T-cell (primary cell): Measurements from ENCODE around the gene STYK1. TPM values are rescaled to one million over a fixed set of nuclear protein-coding genes. Genes with fewer than 3 reads are reported as not detected.

Source experiments
- ATAC-seq, 4 experiments: fragments of 200-7000 bp in 3 of 4; fragments of 150-1000 bp in 1 of 4; cut with Tn5 transposase; replicated peaks in 1 of 4; 1 replicate in 3 of 4; 2 replicates in 1 of 4; pipeline ENCODE4 v1.10.0; 2021; ENCODE audit warnings: moderate library complexity in 3 of 4, mild to moderate bottlenecking in 2 of 4, moderate number of reproducible peaks in 1 of 4
- CTCF ChIA-PET, 2 donors: fragments of 300-600 bp; sonication (Branson Sonifier 250); formaldehyde crosslinking; loops; one replicate each; lab custom pipeline; 2022; ENCODE audit warnings: antibody characterized with exemption in 2 of 2; lab: Charles Lee
- POLR2A ChIA-PET, 2 donors: fragments of 300-600 bp; sonication (Branson Sonifier 250); formaldehyde crosslinking; loops; one replicate each; lab custom pipeline; 2022; ENCODE audit warnings: antibody characterized with exemption in 2 of 2; lab: Charles Lee
- DNase-seq, 35 experiments: peaks; one replicate each; pipeline versions ENCODE4 v3.0.0 to v3.0.0-alpha.2; 2013 to 2023
- H3K27ac ChIP-seq: one replicate; pipeline ENCODE4 v1.5.1; 2013; ENCODE audit warnings: low read length
- H3K27me3 ChIP-seq, 2 experiments: replicated peaks in 1 of 2; 1 replicate in 1 of 2; 2 replicates in 1 of 2; pipeline versions ENCODE4 v1.6.1 to v1.7.0; 2013; ENCODE audit warnings: low read length in 1 of 2, mixed read lengths in 1 of 2; ENCODE audit not compliant: control insufficient read depth in 2 of 2, insufficient read depth in 2 of 2; ENCODE audit errors: extremely low read depth in 1 of 2
- H3K36me3 ChIP-seq, 2 donors: 1 replicate in 1 of 2; 2 replicates in 1 of 2; pipeline versions ENCODE4 v1.6.1 to v1.7.0; 2013; ENCODE audit warnings: low read length in 1 of 2; ENCODE audit not compliant: control insufficient read depth in 2 of 2, insufficient read depth in 1 of 2; ENCODE audit errors: extremely low read depth in 1 of 2
- H3K4me1 ChIP-seq, 2 experiments: 1 replicate in 1 of 2; 2 replicates in 1 of 2; pipeline versions ENCODE4 v1.6.1 to v1.7.0; 2013; ENCODE audit warnings: low read length in 2 of 2, mixed read lengths in 1 of 2; ENCODE audit not compliant: insufficient read depth in 2 of 2, control insufficient read depth in 1 of 2; ENCODE audit errors: extremely low read depth in 1 of 2
- H3K4me3 ChIP-seq, 2 donors: 1 replicate in 1 of 2; 2 replicates in 1 of 2; pipeline versions ENCODE4 v1.5.1 to v1.7.0; 2013; ENCODE audit warnings: mild to moderate bottlenecking in 2 of 2, low read length in 1 of 2, moderate library complexity in 1 of 2; ENCODE audit not compliant: control insufficient read depth in 1 of 2; ENCODE audit errors: extremely low read depth in 1 of 2
- H3K9me3 ChIP-seq: 2 replicates; pipeline ENCODE4 v1.7.0; 2013
- H3K27ac Mint-ChIP-seq, 2 donors: one replicate each; pipeline ENCODE4 v1.8.0; 2020 to 2021; ENCODE audit warnings: mild to moderate bottlenecking in 2 of 2, mixed read lengths in 2 of 2
- H3K27me3 Mint-ChIP-seq, 2 donors: one replicate each; pipeline ENCODE4 v1.8.0; 2021 to 2022; ENCODE audit warnings: mixed read lengths in 2 of 2
- H3K36me3 Mint-ChIP-seq: one replicate; pipeline ENCODE4 v1.8.0; 2021; ENCODE audit warnings: mixed read lengths
- H3K4me1 Mint-ChIP-seq, 3 donors: one replicate each; pipeline ENCODE4 v1.8.0; 2020 to 2022; ENCODE audit warnings: mixed read lengths in 3 of 3, mild to moderate bottlenecking in 1 of 3
- H3K4me3 Mint-ChIP-seq, 3 donors: one replicate each; pipeline ENCODE4 v1.8.0; 2020 to 2022; ENCODE audit warnings: mild to moderate bottlenecking in 3 of 3, mixed read lengths in 3 of 3, moderate library complexity in 3 of 3
- H3K9me3 Mint-ChIP-seq, 3 donors: one replicate each; pipeline ENCODE4 v1.8.0; 2020 to 2022; ENCODE audit warnings: mixed read lengths in 3 of 3
- whole genome bisulfite sequencing: methylation state at CpG from one replicate; pipeline ENCODE4 v1.1.5; 2013; ENCODE audit warnings: missing lambda C conversion rate; ENCODE audit not compliant: insufficient coverage; 5-methylcytosine and 5-hydroxymethylcytosine counted together
- total RNA-seq, 35 experiments: library from RNA in 6 of 35; stranded (reverse) in 6 of 35; fragments of 120-200 nt in 1 of 35; gene quantifications; one replicate each; pipeline versions ENCODE4 v1.2.1 to v1.2.4 and lab custom pipeline; 2013 to 2026

Gene STYK1
- total RNA-seq, 5 donors from 2014 or later (not counting 1 experiment from before 2014, with no cell fraction given): 0.20 to 1.8 (median 0.39) TPM

DNA sequence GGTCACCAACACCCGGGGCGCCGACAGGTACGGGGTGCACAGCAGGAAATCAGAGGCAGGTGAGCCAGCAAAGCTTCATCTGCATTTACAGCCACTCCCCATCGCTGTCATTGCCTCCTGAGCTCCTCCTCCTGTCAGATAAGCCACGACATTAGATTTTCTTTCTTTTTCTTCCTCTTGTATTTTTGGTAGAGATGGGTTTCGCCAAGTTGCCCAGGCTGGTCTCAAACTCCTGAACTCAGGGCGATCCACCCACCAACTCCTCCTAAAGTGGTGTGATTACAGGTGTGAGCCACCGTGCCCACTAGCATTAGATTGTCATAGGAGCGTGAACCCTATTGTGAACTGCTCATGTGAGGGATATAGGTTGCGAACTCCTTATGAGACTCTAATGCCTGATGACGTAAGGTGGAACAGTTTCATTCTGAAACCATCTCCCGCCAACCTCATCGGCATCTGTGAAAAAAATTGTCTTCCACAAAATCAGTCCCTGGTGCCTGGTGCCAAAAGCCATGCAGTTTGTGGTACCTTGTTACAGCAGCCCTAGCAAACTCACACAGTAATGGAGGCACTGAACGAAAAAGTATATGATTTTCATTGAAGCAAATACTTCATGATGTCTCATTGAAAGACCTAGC, 1.5 kb downstream of the STYK1 start:
- H3K9me3 Mint-ChIP-seq: no peaks in the 10 kb centered on the region
- H3K4me3 Mint-ChIP-seq: peak overlapping the region; percentile 74 to 80 (median 75)
- Histone ChIP-seq H3K4me3 (peak overlapping the region in 1 of 2 donors; percentile 42), H3K4me1 (peaks cover 11 to 23% of the 10 kb centered on the region in 2 experiments), H3K27me3 (peaks cover 0 to 8% of the 10 kb centered on the region in 2 experiments), H3K27ac (peak overlapping the region; percentile 55), H3K36me3 (no peaks in the 10 kb centered on the region), H3K9me3 (no peaks in the 10 kb centered on the region)
- peak overlapping the region; percentile 26 to 62 for H3K27ac Mint-ChIP-seq
- H3K27me3 Mint-ChIP-seq: peaks cover 17 to 19% of the 10 kb centered on the region in 2 donors
- ATAC-seq: peak; percentile 21 to 56 (median 37)
- H3K4me1 Mint-ChIP-seq: peaks cover 34 to 47% (median 46%) of the 10 kb centered on the region in 3 donors
- no peaks in the 10 kb centered on the region for H3K36me3 Mint-ChIP-seq
- ChIA-PET CTCF (interaction anchor here in 1 of 2 donors (0.6 to 1.1 kb wide), 2 partner anchors 113 to 282 kb away, joined by 3 to 4 read pairs; no protein-coding TSS in a partner anchor), POLR2A (interaction anchor here in 1 of 2 donors (0.6 to 1.0 kb wide), 3 partner anchors 47 to 460 kb away, joined by 3 to 4 read pairs (median 4); partner anchors contain the start of gene MAGOHB)
- WGBS: no CpG with 5 or more reads among the region's 15 CpGs
- DNase-seq: peak in 31 of 35 experiments; percentile 4 to 69 (median 21)

DNA sequence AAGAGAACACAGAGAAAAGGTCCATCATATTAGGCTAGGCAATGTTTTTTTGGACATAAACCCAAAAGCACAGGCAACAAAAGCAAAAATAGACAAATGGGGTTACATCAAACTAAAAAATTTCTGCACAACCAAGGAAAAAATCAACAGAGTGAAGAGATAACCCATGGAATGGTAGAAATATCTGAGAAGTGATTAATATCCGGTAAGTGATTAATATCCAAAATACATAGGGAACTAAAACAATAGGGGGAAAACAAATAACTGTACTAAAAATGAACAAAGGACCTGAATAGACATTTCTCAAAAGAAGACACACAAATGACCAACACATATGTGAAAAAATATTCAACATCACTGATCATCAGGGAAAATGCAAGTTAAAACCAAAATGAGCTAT, 4.3 kb downstream of the STYK1 start:
- no peaks in the 10 kb centered on the region for H3K36me3 ChIP-seq
- no peak overlapping the region for H3K27ac ChIP-seq
- peaks cover 1 to 3% of the 10 kb centered on the region in 2 donors for H3K27me3 Mint-ChIP-seq
- DNase-seq (no peak), ATAC-seq (no peak)
- H3K4me1 Mint-ChIP-seq: peaks cover 32 to 42% (median 39%) of the 10 kb centered on the region in 3 donors
- CTCF ChIA-PET: interaction anchor here (1.1 to 1.4 kb wide), 2 partner anchors 10 to 434 kb away, joined by 3 to 4 read pairs; no protein-coding TSS in a partner anchor
- no peaks in the 10 kb centered on the region for H3K9me3 Mint-ChIP-seq
- no peak overlapping the region for H3K4me3 Mint-ChIP-seq
- no peaks in the 10 kb centered on the region for H3K9me3 ChIP-seq
- H3K27ac Mint-ChIP-seq: peak overlapping the region in 1 of 2 donors; percentile 29
- H3K36me3 Mint-ChIP-seq: no peaks in the 10 kb centered on the region
- POLR2A ChIA-PET: no interaction called here
- H3K27me3 ChIP-seq: peaks cover 0 to 6% of the 10 kb centered on the region in 2 experiments
- peaks cover 7 to 20% of the 10 kb centered on the region in 2 experiments for H3K4me1 ChIP-seq
- no CpG with 5 or more reads among the region's 1 CpG for WGBS
- H3K4me3 ChIP-seq: no peak overlapping the region

DNA sequence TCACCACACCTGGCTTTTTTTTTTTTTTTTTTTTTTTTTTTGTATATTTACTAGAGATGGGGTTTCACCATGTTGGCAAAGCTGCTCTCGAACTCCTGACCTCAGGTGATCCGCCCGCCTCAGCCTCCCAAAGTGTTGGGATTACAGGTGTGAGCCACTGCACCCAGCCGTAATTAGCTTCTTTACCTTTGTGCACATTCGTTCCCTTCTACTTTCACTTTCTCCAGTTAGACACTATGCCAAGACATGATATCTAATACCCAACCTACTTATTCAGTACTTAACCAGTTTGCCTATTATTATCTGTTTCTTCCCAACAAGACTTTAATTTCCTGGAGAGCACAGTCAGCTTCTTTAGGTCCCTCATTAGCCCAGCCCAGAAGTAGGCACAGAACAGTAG, 5.3 kb downstream of the STYK1 start:
- no peak overlapping the region for H3K27ac ChIP-seq
- ATAC-seq: peak in 3 of 4 experiments; percentile 21 to 57 (median 39)
- Mint-ChIP-seq H3K36me3 (no peaks in the 10 kb centered on the region), H3K4me3 (peak overlapping the region; percentile 53 to 72 (median 55)), H3K27ac (peak overlapping the region in 1 of 2 donors; percentile 29), H3K9me3 (no peaks in the 10 kb centered on the region), H3K27me3 (peaks cover 1 to 3% of the 10 kb centered on the region in 2 donors), H3K4me1 (peaks cover 22 to 33% (median 30%) of the 10 kb centered on the region in 3 donors)
- ChIA-PET CTCF (interaction anchor here (0.5 to 0.7 kb wide), 3 partner anchors 84 to 523 kb away, joined by 3 to 4 read pairs (median 3); no protein-coding TSS in a partner anchor), POLR2A (interaction anchor here (0.5 to 0.7 kb wide), 4 partner anchors 58 to 915 kb away, joined by 3 to 9 read pairs (median 4); no protein-coding TSS in a partner anchor)
- peaks cover under 1 to 10% of the 10 kb centered on the region in 2 experiments for H3K4me1 ChIP-seq
- no peak overlapping the region for H3K4me3 ChIP-seq
- no peaks in the 10 kb centered on the region for H3K36me3 ChIP-seq
- no peaks in the 10 kb centered on the region for H3K9me3 ChIP-seq
- no peaks in the 10 kb centered on the region for H3K27me3 ChIP-seq
- peak in 1 of 35 experiments; percentile 29 for DNase-seq
- WGBS: 58% methylated on average over 4 of the region's 5 CpGs

DNA sequence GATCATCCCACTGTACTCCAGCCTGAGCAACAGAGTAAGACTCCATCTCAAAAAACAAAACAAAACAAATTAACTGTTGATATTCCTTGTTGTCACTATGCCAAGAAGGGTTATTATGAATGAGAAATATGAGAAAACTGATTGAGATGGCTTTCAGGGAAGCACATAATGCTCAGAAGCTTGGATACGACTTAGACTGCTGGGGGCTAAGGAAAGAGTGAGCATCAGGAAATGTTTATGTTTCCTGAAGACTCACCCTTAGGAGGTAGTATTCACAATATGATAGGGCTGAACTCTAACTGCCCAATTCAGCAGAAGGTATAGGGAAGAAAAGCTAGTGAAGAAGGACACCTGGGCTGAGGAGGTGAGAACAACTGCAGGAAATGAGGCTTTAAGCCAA, 6.3 kb downstream of the STYK1 start:
- H3K9me3 Mint-ChIP-seq: no peaks in the 10 kb centered on the region
- H3K27ac ChIP-seq: no peak overlapping the region
- peaks cover 14 to 23% (median 20%) of the 10 kb centered on the region in 3 donors for H3K4me1 Mint-ChIP-seq
- peak overlapping the region in 1 of 3 donors; percentile 14 for H3K4me3 Mint-ChIP-seq
- DNase-seq (no peak), ATAC-seq (no peak)
- no peaks in the 10 kb centered on the region for H3K36me3 ChIP-seq
- 63% methylated on average over 1 of the region's 1 CpG for WGBS
- ChIA-PET CTCF (no interaction called here), POLR2A (interaction anchor here in 1 of 2 donors (0.6 kb wide), 1 partner anchor 57 kb away, joined by 5 read pairs; no protein-coding TSS in a partner anchor)
- no peaks in the 10 kb centered on the region for H3K27me3 ChIP-seq
- peaks cover 0 to 8% of the 10 kb centered on the region in 2 experiments for H3K4me1 ChIP-seq
- no peak overlapping the region for H3K27ac Mint-ChIP-seq
- H3K9me3 ChIP-seq: no peaks in the 10 kb centered on the region
- no peaks in the 10 kb centered on the region for H3K36me3 Mint-ChIP-seq
- no peak overlapping the region for H3K4me3 ChIP-seq
- H3K27me3 Mint-ChIP-seq: peaks cover 1 to 3% of the 10 kb centered on the region in 2 donors

DNA sequence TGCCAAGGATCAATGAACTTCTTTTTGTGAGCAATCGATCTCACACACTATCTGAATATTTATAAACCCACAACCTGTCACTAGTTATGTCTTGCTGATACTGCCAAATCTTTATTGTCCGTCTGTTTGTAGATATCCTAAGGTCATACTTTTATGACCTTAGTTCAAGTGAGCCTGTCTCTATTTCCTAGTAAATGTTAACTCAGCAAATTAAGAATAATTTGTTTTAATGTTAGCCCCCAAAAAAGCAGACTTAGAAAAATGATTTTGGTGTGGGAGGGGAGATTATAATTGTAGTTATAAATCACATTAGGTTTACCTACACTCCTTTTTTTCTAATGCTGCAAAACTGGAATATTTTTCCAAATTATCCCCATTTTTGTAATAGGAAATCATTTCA, 9.4 kb downstream of the STYK1 start:
- no peaks in the 10 kb centered on the region for H3K36me3 Mint-ChIP-seq
- peaks cover 11 to 13% (median 12%) of the 10 kb centered on the region in 3 donors for H3K4me1 Mint-ChIP-seq
- peaks cover 0 to 3% of the 10 kb centered on the region in 2 experiments for H3K4me1 ChIP-seq
- no peak overlapping the region for H3K4me3 Mint-ChIP-seq
- H3K27ac Mint-ChIP-seq: no peak overlapping the region
- ChIA-PET CTCF (no interaction called here), POLR2A (no interaction called here)
- H3K9me3 ChIP-seq: no peaks in the 10 kb centered on the region
- no peaks in the 10 kb centered on the region for H3K36me3 ChIP-seq
- no peak overlapping the region for H3K27ac ChIP-seq
- ATAC-seq: no peak
- no peak for DNase-seq
- H3K9me3 Mint-ChIP-seq: no peaks in the 10 kb centered on the region
- no peak overlapping the region for H3K4me3 ChIP-seq
- WGBS: no CpG with 5 or more reads among the region's 2 CpGs
- no peaks in the 10 kb centered on the region for H3K27me3 ChIP-seq
- H3K27me3 Mint-ChIP-seq: peaks cover 4 to 7% of the 10 kb centered on the region in 2 donors

DNA sequence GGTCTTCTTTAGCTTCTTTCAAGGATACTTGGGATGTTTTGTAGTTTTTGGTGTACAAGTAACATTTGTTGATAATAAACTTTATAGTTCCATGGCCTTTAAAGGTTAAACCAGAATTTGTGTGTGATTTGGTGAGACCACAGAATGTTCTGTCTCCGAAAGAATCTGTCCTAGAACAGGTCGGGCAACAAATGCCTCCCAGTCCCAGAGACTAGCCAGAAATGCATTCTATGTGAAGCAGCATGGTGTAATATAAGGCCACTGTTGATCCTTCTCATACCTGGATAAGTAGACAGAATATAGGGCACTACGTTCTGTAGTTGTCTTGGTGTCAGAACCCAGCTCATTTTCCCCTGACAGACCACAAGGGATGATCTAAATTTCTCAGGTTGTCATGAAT, 10.0 kb downstream of the STYK1 start:
- H3K4me3 Mint-ChIP-seq: no peak overlapping the region
- CTCF ChIA-PET: no interaction called here
- peaks cover 0 to 3% of the 10 kb centered on the region in 2 experiments for H3K4me1 ChIP-seq
- DNase-seq: no peak
- H3K9me3 ChIP-seq: no peaks in the 10 kb centered on the region
- no peak overlapping the region for H3K4me3 ChIP-seq
- H3K27ac Mint-ChIP-seq: no peak overlapping the region
- H3K36me3 Mint-ChIP-seq: no peaks in the 10 kb centered on the region
- WGBS: no CpG with 5 or more reads among the region's 3 CpGs
- H3K27ac ChIP-seq: no peak overlapping the region
- no peaks in the 10 kb centered on the region for H3K27me3 ChIP-seq
- ATAC-seq: no peak
- no peaks in the 10 kb centered on the region for H3K9me3 Mint-ChIP-seq
- peaks cover 4 to 7% of the 10 kb centered on the region in 2 donors for H3K27me3 Mint-ChIP-seq
- POLR2A ChIA-PET: no interaction called here
- peaks cover 7 to 9% (median 9%) of the 10 kb centered on the region in 3 donors for H3K4me1 Mint-ChIP-seq
- H3K36me3 ChIP-seq: no peaks in the 10 kb centered on the region
